Smooth muscle cell (in vitro differentiated cells): ENCODE measurements around the gene MISP. TPM values are rescaled to one million over a fixed set of nuclear protein-coding genes. Genes with fewer than 3 reads are reported as not detected.

Experiments
- DNase-seq: peaks from one replicate; lab custom pipeline; 2025; ENCODE audit not compliant: unreplicated experiment; lab: John Stamatoyannopoulos, UW
- H2AFZ ChIP-seq: fragments of 200-600 bp; sonication (generic); 2 replicates; pipeline ENCODE4 v1.6.0; 2016; ENCODE audit warnings: antibody characterized with exemption, low read depth, mild to moderate bottlenecking
- H3F3A ChIP-seq: fragments of 200-600 bp; sonication (generic); 2 replicates; pipeline ENCODE4 v1.6.0; 2017; ENCODE audit warnings: antibody characterized with exemption, low read depth
- H3K27ac ChIP-seq: fragments of 200-600 bp; sonication (generic); 2 replicates; pipeline ENCODE4 v1.5.1; 2016; ENCODE audit warnings: low read depth, mild to moderate bottlenecking
- H3K27me3 ChIP-seq: fragments of 200-600 bp; sonication (generic); 2 replicates; pipeline ENCODE4 v1.6.1; 2016; ENCODE audit warnings: low read depth, mild to moderate bottlenecking
- H3K36me3 ChIP-seq: fragments of 200-600 bp; sonication (generic); 2 replicates; pipeline ENCODE4 v1.5.1; 2016; ENCODE audit warnings: low read depth
- H3K4me1 ChIP-seq: fragments of 200-600 bp; sonication (generic); 2 replicates; pipeline ENCODE4 v1.5.1; 2016; ENCODE audit warnings: low read depth
- H3K4me2 ChIP-seq: fragments of 200-600 bp; sonication (generic); 2 replicates; pipeline ENCODE4 v1.6.0; 2016; ENCODE audit warnings: mild to moderate bottlenecking
- H3K4me3 ChIP-seq: fragments of 200-600 bp; sonication (generic); 2 replicates; pipeline ENCODE4 v1.5.1; 2016; ENCODE audit warnings: mild to moderate bottlenecking
- H3K79me2 ChIP-seq: fragments of 200-600 bp; sonication (generic); 2 replicates; pipeline ENCODE4 v1.6.0; 2016; ENCODE audit warnings: low read depth, mild to moderate bottlenecking
- H3K9ac ChIP-seq: fragments of 200-600 bp; sonication (generic); 2 replicates; pipeline ENCODE4 v1.6.0; 2016; ENCODE audit warnings: low read depth
- H3K9me3 ChIP-seq: fragments of 200-600 bp; sonication (generic); replicated peaks from 2 replicates; pipeline ENCODE4 v1.5.1; 2016; ENCODE audit warnings: low read depth
- H4K20me1 ChIP-seq: fragments of 200-600 bp; sonication (generic); 2 replicates; pipeline ENCODE4 v1.6.0; 2016; ENCODE audit warnings: low read depth
- CTCF ChIP-seq: fragments of 200-600 bp; sonication (generic); IDR thresholded peaks from 2 replicates; pipeline ENCODE4 v1.5.1; 2017; ENCODE audit warnings: borderline replicate concordance, mild to moderate bottlenecking, antibody characterized with exemption; ENCODE audit not compliant: insufficient read depth, poor library complexity, severe bottlenecking
- WGBS: methylation state at CpG from one replicate; pipeline ENCODE4 v1.1.7; 2016; ENCODE audit warnings: low lambda C conversion rate; 5-methylcytosine and 5-hydroxymethylcytosine counted together
- polyA plus RNA-seq: library from polyadenylated mRNA; unstranded; fragments of >200 nt; fragmentation: Nextera tagmentation; extraction: Ambion mirVana; gene quantifications from 2 replicates; pipeline ENCODE4 v1.2.1, GENCODE V29; 2016
- total RNA-seq: library from RNA; depleted of rRNA; stranded (reverse); fragments of >200 nt; gene quantifications from 2 replicates; pipeline ENCODE4 v1.2.3, GENCODE V29; 2014

The MISP gene
- total and polyA plus RNA-seq, 2 experiments from 2014 or later, result 1.2 to 1.7 TPM

- Histone ChIP-seq H3K4me1 (peaks cover 34% of the 10 kb centered on the region), H2AFZ (no peak overlapping the region), H3K27ac (peak overlapping the region; percentile 90), H3K36me3 (no peaks in the 10 kb centered on the region), H3K79me2 (peaks cover 65% of the 10 kb centered on the region), H3K4me2 (peak overlapping the region; percentile 91), H3F3A (peaks cover 14% of the 10 kb centered on the region), H3K9ac (peak overlapping the region; percentile 96), H3K4me3 (peak overlapping the region; percentile 100), H3K27me3 (no peaks in the 10 kb centered on the region), H3K9me3 (no peaks in the 10 kb centered on the region), H4K20me1 (peaks cover 65% of the 10 kb centered on the region)
- TF ChIP-seq CTCF, result peak; percentile 2
- DNase-seq, result no peak
- WGBS, result 17% methylated on average over 28 of the region's 28 CpGs
Measured at GRCh38 chr19:799076-799881, 48.4 kb downstream of the MISP start.

GRCh38 chr19:800360-801029 lies 49.6 kb downstream of the MISP start:
- DNase-seq, result no peak
- Histone ChIP-seq H3K79me2 (peaks cover 77% of the 10 kb centered on the region), H3K4me1 (peaks cover 34% of the 10 kb centered on the region), H3K27ac (peak overlapping the region; percentile 90), H3F3A (peaks cover 16% of the 10 kb centered on the region), H3K9me3 (no peaks in the 10 kb centered on the region), H3K4me2 (peak overlapping the region; percentile 91), H4K20me1 (peaks cover 77% of the 10 kb centered on the region), H3K4me3 (peak overlapping the region; percentile 100), H2AFZ (no peak overlapping the region), H3K9ac (peak overlapping the region; percentile 18), H3K27me3 (no peaks in the 10 kb centered on the region), H3K36me3 (no peaks in the 10 kb centered on the region)
- 50% methylated on average over 17 of the region's 17 CpGs for WGBS
- TF ChIP-seq CTCF, result no peak

- peak overlapping the region; percentile 18 for H3K9ac ChIP-seq
Measured at GRCh38 chr19:801030-801860, 50.3 kb downstream of the MISP start.

More at GRCh38 chr19:801030-801860, 50.3 kb downstream of the MISP start:
- no peak for TF ChIP-seq CTCF
- H3K36me3 ChIP-seq, result no peaks in the 10 kb centered on the region
- no peak overlapping the region for H2AFZ ChIP-seq
- H3K27ac ChIP-seq, result peak overlapping the region; percentile 90
- H3K79me2 ChIP-seq, result peaks cover 85% of the 10 kb centered on the region
- H3F3A ChIP-seq, result peaks cover 18% of the 10 kb centered on the region
- peak overlapping the region; percentile 100 for H3K4me3 ChIP-seq
- peak overlapping the region; percentile 91 for H3K4me2 ChIP-seq
- H3K27me3 ChIP-seq, result no peaks in the 10 kb centered on the region
- H3K4me1 ChIP-seq, result peaks cover 34% of the 10 kb centered on the region
- peaks cover 84% of the 10 kb centered on the region for H4K20me1 ChIP-seq
- DNase-seq, result no peak
- no peaks in the 10 kb centered on the region for H3K9me3 ChIP-seq
- 85% methylated on average over 29 of the region's 29 CpGs for WGBS
